Hepatocyte (in vitro differentiated cells): Measurements from ENCODE around the gene GRIK1.

Experiments used
- CTCF ChIP-seq: fragments of 200-600 bp; sonication (generic); IDR thresholded peaks from 2 replicates; pipeline ENCODE4 v1.5.1; 2016; ENCODE audit warnings: antibody characterized with exemption, mild to moderate bottlenecking; ENCODE audit not compliant: poor library complexity
- EZH2 ChIP-seq: fragments of 200-600 bp; sonication (generic); IDR thresholded peaks from 2 replicates; pipeline ENCODE4 v1.6.1; 2016; ENCODE audit warnings: antibody characterized with exemption, mild to moderate bottlenecking, borderline replicate concordance
- EZH2phosphoT487 ChIP-seq: fragments of 200-600 bp; sonication (generic); IDR thresholded peaks from one replicate; pipeline ENCODE4 v1.6.1; 2018; ENCODE audit warnings: antibody characterized with exemption, mild to moderate bottlenecking, low read depth, moderate library complexity; ENCODE audit not compliant: unreplicated experiment, severe bottlenecking

DNA sequence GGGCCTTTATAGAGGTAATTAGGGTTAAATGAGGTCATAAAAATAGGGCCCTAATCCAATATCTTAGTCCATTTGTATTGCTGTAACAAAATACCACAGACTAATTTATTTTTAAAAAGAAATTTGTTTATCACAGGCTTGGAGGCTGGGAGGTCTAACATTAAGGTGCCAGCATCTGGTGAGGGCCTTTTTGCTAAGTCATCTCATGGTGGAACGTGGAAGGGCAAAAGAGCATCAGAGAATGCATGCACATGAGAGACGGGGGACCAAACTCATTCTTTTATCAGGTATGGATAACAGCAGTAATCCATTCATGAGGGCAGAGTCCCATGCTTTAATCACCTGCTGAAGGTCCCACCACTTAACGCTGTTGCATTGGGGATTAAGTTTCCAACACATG is 313.8 kb downstream of the GRIK1 start:
- TF ChIP-seq CTCF (no peak), EZH2 (no peak), EZH2phosphoT487 (no peak)
